Fibroblast of skin of left quadriceps (primary cell): Measurements from ENCODE around the gene GLDC.
"Not testable (repeated sequence)": the region's sequence is repeated elsewhere in the genome, so short reads cannot be mapped to it uniquely, and the experiment has no call there.

Experiments
- DNase-seq, 2 experiments: peaks; one replicate each; pipeline ENCODE4 v3.0.0-alpha.2; 2013; ENCODE audit warnings: low read depth in 2 of 2

GLDC gene

GRCh38 chr9:6664204-6664680 is 18.7 kb upstream of the GLDC start:
- DNase-seq, result no peak

GRCh38 chr9:6660512-6660911 is 15.0 kb upstream of the GLDC start:
- DNase-seq, result no peak

DNA sequence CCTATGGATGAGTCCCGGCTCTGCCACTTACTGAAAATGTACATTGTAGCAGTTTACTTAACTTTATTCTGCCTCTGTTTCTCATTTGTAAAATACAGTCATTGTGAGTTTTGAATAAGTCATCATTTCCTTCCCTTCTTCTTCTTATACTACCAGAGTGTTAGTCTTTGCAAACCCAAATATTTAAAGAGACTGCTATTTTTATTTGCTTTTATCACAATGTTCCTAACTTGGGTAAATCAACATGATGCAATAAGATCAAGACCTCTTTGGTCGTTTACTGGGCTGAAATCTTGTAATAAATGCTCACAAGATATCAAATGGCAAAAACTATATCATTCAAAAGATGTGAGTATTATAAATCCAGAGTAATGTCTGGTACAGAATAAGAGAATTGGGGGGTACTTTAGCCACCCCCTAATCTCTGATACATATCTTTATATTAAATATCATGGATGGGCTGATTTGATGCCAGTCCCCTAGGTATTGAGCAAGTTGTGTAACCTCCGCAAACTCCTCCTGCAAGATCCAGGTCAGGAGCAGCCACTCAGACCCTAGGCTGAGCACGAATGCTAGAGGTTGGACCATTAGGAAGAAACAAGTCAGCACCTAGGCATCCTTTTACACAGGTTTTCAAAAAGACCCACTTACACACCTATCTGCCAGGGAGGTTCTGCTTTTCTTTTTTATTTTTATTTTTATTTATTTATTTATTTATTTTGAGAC is 13.3 kb upstream of the GLDC start:
- DNase-seq, result no peak

GRCh38 chr9:6656614-6657300 is 11.2 kb upstream of the GLDC start:
- DNase-seq, result no peak

DNA sequence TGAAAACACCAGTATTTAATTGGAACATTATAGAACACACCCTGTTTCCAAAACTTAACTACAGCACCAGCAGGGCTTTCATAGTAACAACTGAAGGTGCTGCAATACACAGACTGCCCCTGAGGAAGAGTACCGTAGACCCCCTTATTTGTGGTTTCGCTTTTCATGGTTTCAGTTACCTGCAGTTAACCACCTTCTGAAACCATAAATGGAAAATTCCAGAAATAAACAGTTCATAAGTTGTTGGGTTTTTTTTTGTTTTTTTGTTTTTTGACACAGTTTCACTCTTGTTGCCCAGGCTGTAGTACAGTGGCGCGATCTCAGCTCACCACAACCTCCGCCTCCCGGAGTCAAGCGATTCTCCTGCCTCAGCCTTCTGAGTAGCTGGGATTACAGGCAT is 9.5 kb upstream of the GLDC start:
- DNase-seq, result no peak

- DNase-seq, result no peak
Observed at GRCh38 chr9:6646293-6646636, 736 bp upstream of the GLDC start.

DNA sequence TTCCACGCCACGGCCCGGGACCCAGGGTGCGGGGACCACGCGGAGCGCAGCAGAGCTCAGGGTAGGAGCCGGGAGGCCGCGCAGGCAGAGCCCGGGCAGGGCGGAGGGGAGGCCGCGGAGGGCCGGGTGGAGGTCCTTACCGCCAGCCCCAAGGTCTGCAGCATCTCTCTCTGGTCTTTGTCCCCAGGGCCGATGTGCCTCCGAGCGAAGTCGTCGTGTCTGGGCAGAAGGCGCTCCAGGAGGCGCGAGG is 499 bp downstream of the GLDC start:
- not testable (repeated sequence) for DNase-seq

- no peak for DNase-seq
Observed at GRCh38 chr9:6644346-6645104, 1.0 kb downstream of the GLDC start.

- no peak for DNase-seq
Observed at GRCh38 chr9:6641961-6642360, 3.6 kb downstream of the GLDC start.

- no peak for DNase-seq
Observed at GRCh38 chr9:6641561-6641960, 4.0 kb downstream of the GLDC start.

GRCh38 chr9:6641056-6641455 is 4.5 kb downstream of the GLDC start:
- no peak for DNase-seq

GRCh38 chr9:6640268-6641051 is 5.1 kb downstream of the GLDC start:
- DNase-seq, result no peak

- no peak for DNase-seq
Observed at GRCh38 chr9:6639622-6640021, 5.9 kb downstream of the GLDC start.

DNA sequence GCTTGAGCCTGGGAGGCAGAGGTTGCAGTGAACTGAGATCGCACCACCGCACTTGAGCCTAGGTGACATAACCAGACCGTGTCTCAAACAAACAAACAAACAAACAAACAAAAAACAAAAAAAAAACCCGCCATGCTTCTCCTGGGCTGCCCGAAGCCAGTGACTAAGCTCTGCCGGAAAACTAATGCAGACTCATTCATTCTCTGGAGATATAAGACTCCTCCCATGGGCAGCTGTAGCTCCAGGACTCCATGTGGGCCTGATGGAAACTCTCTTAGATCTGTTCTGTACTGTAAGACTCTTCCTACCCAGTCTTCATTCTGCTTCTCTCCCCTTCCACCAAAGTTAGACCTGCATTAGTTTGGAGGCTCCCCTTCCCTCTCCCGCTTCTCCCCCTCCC is 11.1 kb downstream of the GLDC start:
- DNase-seq, result no peak

DNA sequence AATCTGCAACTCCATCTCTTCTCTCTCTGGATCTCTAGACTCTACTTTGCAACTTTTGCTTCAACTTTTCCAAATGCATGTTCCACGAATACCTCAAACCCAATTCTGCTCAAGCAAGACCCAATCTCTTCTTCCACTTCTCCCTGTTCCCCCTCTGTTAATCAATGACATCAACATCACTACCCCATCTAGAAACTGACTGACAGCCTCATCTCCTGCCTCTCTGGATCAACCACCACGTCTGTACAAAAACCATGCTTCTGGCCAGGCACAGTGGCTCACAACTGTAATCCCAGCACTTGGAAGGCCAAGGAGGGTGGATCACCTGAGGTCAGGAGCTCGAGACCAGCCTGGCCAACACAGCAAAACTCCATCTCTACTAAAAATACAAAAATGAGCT is 12.2 kb downstream of the GLDC start:
- no peak for DNase-seq

- no peak for DNase-seq
Observed at GRCh38 chr9:6632516-6633183, 12.9 kb downstream of the GLDC start.

- DNase-seq, result no peak
Observed at GRCh38 chr9:6631207-6631512, 14.4 kb downstream of the GLDC start.

DNA sequence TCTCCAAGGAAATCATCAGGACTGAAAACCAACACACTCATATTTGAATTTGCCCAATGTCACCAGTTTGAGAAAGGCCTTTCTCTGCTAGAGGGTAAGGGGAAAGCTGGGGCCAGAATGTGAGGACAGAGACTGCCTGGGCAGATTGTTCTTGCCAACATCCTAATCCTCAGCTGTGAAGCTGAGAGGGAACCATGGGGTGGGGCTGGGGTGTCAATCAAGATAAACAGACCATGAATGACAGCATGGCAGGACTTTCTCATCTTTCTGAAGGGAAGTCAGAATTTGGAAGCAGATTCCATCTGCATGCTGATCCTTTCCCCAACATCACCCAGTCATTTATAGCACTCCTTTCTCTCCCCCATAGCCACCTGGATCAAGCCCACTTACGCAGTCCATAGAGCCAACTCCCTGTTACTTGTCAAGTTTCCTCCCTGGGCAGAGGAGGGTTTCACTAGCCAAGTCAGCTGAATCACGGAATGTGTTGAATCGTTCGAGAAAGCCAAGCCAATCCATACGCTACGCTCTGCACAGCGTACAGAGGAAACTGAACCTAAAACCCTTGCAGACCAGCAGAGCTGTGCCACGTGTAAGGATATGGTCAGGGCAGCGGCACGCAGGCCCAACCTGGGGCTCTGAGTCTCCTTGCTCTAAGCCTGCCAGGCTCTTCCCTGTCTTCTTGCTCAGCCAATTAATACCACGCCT is 14.9 kb downstream of the GLDC start:
- no peak for DNase-seq

DNA sequence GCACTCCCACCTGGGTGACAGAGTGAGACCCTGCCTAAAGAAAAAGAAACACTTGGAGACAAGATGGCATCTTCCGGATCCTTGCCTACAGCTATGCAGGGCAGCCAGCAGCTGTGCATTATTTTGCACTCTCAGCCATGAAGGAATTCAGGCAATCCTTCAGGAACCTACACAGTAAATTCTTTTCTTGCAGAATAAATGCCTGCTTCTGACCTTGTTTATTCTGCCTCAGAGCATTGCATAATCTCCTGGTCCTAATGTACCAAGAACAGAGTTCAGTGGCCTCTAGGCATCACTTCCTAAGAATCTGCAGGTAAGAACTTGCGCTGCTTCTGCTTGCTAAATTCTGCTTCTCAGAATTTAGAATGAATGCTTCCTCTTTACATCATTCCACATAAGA is 16.8 kb downstream of the GLDC start:
- no peak for DNase-seq

- no peak for DNase-seq
Observed at GRCh38 chr9:6625363-6625762, 20.2 kb downstream of the GLDC start.

DNA sequence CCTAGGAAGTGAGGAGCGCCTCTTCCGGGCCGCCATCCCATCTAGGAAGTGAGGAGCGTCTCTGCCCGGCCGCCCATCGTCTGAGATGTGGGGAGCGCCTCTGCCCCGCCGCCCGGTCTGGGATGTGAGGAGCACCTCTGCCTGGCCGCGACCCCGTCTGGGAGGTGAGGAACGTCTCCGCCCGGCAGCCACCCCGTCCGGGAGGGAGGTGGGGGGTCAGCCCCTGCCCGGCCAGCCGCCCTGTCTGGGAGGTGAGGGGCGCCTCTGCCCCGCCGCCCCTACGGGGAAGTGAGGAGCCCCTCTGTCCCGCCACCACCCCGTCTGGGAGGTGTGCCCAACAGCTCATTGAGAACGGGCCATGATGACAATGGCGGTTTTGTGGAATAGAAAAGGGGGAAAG is 22.7 kb downstream of the GLDC start:
- DNase-seq, result not testable (repeated sequence)
